KOPT-K1 (cell line): ENCODE results near the gene TCF7L2.
A peak's percentile ranks its signal among the peaks of the same experiment; 100 is the strongest.

Source experiments
- H3K27ac ChIP-seq: fragments of 200-600 bp; sonication (generic); 2 replicates; pipeline ENCODE4 v1.5.1; 2016; ENCODE audit warnings: antibody characterized with exemption, mild to moderate bottlenecking, low read depth, low read length; ENCODE audit not compliant: poor library complexity, severe bottlenecking
- H3K36me3 ChIP-seq: fragments of 200-600 bp; sonication (generic); 2 replicates; pipeline ENCODE4 v1.5.1; 2017; ENCODE audit warnings: antibody characterized with exemption, mild to moderate bottlenecking, low read length, moderate library complexity; ENCODE audit not compliant: insufficient read depth
- H3K9me3 ChIP-seq: fragments of 200-600 bp; sonication (generic); 2 replicates; pipeline ENCODE4 v1.5.1; 2017; ENCODE audit warnings: antibody characterized with exemption, low read length, mild to moderate bottlenecking; ENCODE audit not compliant: insufficient read depth, poor library complexity, severe bottlenecking

Gene TCF7L2

GRCh38 chr10:112990271-112990670, 40.2 kb downstream of the TCF7L2 start:
- H3K27ac ChIP-seq = no peak overlapping the region
- H3K36me3 ChIP-seq = no peaks in the 10 kb centered on the region
- no peaks in the 10 kb centered on the region for H3K9me3 ChIP-seq

- no peaks in the 10 kb centered on the region for H3K9me3 ChIP-seq
- H3K27ac ChIP-seq = no peak overlapping the region
- H3K36me3 ChIP-seq = no peaks in the 10 kb centered on the region
Measured at GRCh38 chr10:112991888-112992491, 41.9 kb downstream of the TCF7L2 start.

- Histone ChIP-seq H3K36me3 (no peaks in the 10 kb centered on the region), H3K27ac (no peak overlapping the region), H3K9me3 (no peaks in the 10 kb centered on the region)
Measured at GRCh38 chr10:112996462-112996861, 46.4 kb downstream of the TCF7L2 start.

- Histone ChIP-seq H3K27ac (no peak overlapping the region), H3K36me3 (no peaks in the 10 kb centered on the region), H3K9me3 (no peaks in the 10 kb centered on the region)
Measured at GRCh38 chr10:112999102-112999501, 49.1 kb downstream of the TCF7L2 start.

- Histone ChIP-seq H3K36me3 (no peaks in the 10 kb centered on the region), H3K9me3 (no peaks in the 10 kb centered on the region), H3K27ac (no peak overlapping the region)
Measured at GRCh38 chr10:113000442-113000841, 50.4 kb downstream of the TCF7L2 start.

- no peaks in the 10 kb centered on the region for H3K9me3 ChIP-seq
- no peak overlapping the region for H3K27ac ChIP-seq
- H3K36me3 ChIP-seq = no peaks in the 10 kb centered on the region
Measured at GRCh38 chr10:113000876-113001598, 51.0 kb downstream of the TCF7L2 start.

- no peak overlapping the region for H3K27ac ChIP-seq
- H3K9me3 ChIP-seq = no peaks in the 10 kb centered on the region
- H3K36me3 ChIP-seq = no peaks in the 10 kb centered on the region
Measured at GRCh38 chr10:113001599-113002448, 51.8 kb downstream of the TCF7L2 start.

- no peaks in the 10 kb centered on the region for H3K9me3 ChIP-seq
Measured at GRCh38 chr10:113002449-113002777, 52.4 kb downstream of the TCF7L2 start.

GRCh38 chr10:113003052-113003451, 53.0 kb downstream of the TCF7L2 start:
- Histone ChIP-seq H3K9me3 (no peaks in the 10 kb centered on the region), H3K27ac (no peak overlapping the region), H3K36me3 (no peaks in the 10 kb centered on the region)

More at GRCh38 chr10:113002449-113002777, 52.4 kb downstream of the TCF7L2 start:
- H3K36me3 ChIP-seq = no peaks in the 10 kb centered on the region
- no peak overlapping the region for H3K27ac ChIP-seq

- no peaks in the 10 kb centered on the region for H3K36me3 ChIP-seq
- H3K27ac ChIP-seq = no peak overlapping the region
- H3K9me3 ChIP-seq = no peaks in the 10 kb centered on the region
Measured at GRCh38 chr10:113004069-113004618, 54.1 kb downstream of the TCF7L2 start.

- no peaks in the 10 kb centered on the region for H3K9me3 ChIP-seq
- H3K27ac ChIP-seq = no peak overlapping the region
- H3K36me3 ChIP-seq = no peaks in the 10 kb centered on the region
Measured at GRCh38 chr10:113005380-113005779, 55.3 kb downstream of the TCF7L2 start.

- Histone ChIP-seq H3K9me3 (no peaks in the 10 kb centered on the region), H3K36me3 (no peaks in the 10 kb centered on the region), H3K27ac (peak overlapping the region; percentile 63)
Measured at GRCh38 chr10:113006656-113007342, 56.8 kb downstream of the TCF7L2 start.

- Histone ChIP-seq H3K9me3 (no peaks in the 10 kb centered on the region), H3K36me3 (no peaks in the 10 kb centered on the region), H3K27ac (peak overlapping the region; percentile 63)
Measured at GRCh38 chr10:113007343-113007771, 57.3 kb downstream of the TCF7L2 start.

- H3K27ac ChIP-seq = peak overlapping the region; percentile 63
- H3K36me3 ChIP-seq = no peaks in the 10 kb centered on the region
- H3K9me3 ChIP-seq = no peaks in the 10 kb centered on the region
Measured at GRCh38 chr10:113007821-113008220, 57.8 kb downstream of the TCF7L2 start.
